HepG2 (cell line): ENCODE results near the gene LEAP2. TPM values are rescaled to one million over a fixed set of nuclear protein-coding genes. Genes with fewer than 3 reads are reported as not detected.

Experiments
- ATAC-seq: fragments of 200-7000 bp; cut with Tn5 transposase; 3 replicates; pipeline ENCODE4 v1.9.1; 2020; ENCODE audit warnings: mild to moderate bottlenecking, moderate library complexity
- BruUV-seq: library from RNA; stranded (reverse); fragments of 400-500 nt; replicated peaks from 2 replicates; lab custom pipeline; 2021; lab: Mats Ljungman, UMichigan
- CTCF ChIA-PET: fragments of 300-600 bp; formaldehyde crosslinking; extraction: SDS; loops from one replicate; lab custom pipeline; 2021; ENCODE audit warnings: low total read pairs, inconsistent platforms, low intra/inter-chr PET ratio; lab: Yijun Ruan, JAX
- POLR2A ChIA-PET: fragments of 350-600 bp; sonication (Branson Sonifier 250); formaldehyde crosslinking; loops from one replicate; lab custom pipeline; 2020; ENCODE audit warnings: antibody characterized with exemption, inconsistent platforms; lab: Yijun Ruan, JAX
- DNase-seq: peaks from one replicate; pipeline ENCODE4 v3.0.0-alpha.2; 2015; ENCODE audit warnings: low spot score
- FAIRE-seq: peaks from 3 replicates; lab custom pipeline; 2011; peaks lifted over from hg19 to GRCh38; lab: Jason Lieb, UNC
- H2AFZ ChIP-seq: one replicate; pipeline ENCODE4 v1.6.1; 2011; ENCODE audit warnings: low read length, inconsistent platforms
- H3K27ac ChIP-seq: fragments of 300-600 bp; 3 replicates; pipeline ENCODE4 v1.8.0; 2011; ENCODE audit warnings: mixed run types, mild to moderate bottlenecking, mixed read lengths, low read length, inconsistent platforms; ENCODE audit not compliant: insufficient read depth; ENCODE audit errors: extremely low read length
- H3K27me3 ChIP-seq, 2 experiments: fragments of 200-600 bp in 1 of 2; 2 replicates in 1 of 2; 3 replicates in 1 of 2; pipeline versions ENCODE4 v1.6.0 to v1.8.0; 2011; ENCODE audit warnings: low read length in 2 of 2, mild to moderate bottlenecking in 2 of 2, moderate library complexity in 2 of 2, inconsistent platforms in 1 of 2; ENCODE audit not compliant: insufficient read depth in 2 of 2, control insufficient read depth in 1 of 2
- H3K36me3 ChIP-seq, 2 experiments: fragments of 200-600 bp in 1 of 2; replicated peaks in 1 of 2; 2 replicates in 1 of 2; 3 replicates in 1 of 2; pipeline versions ENCODE4 v1.5.1 to v1.8.0; 2011; ENCODE audit warnings: low read length in 2 of 2, inconsistent platforms in 1 of 2; ENCODE audit not compliant: insufficient read depth in 2 of 2, control insufficient read depth in 1 of 2
- H3K4me1 ChIP-seq: 2 replicates; pipeline ENCODE4 v1.5.1; 2012; ENCODE audit warnings: low read length, inconsistent platforms; ENCODE audit not compliant: insufficient read depth
- H3K4me2 ChIP-seq: 2 replicates; pipeline ENCODE4 v1.6.0; 2011; ENCODE audit warnings: low read depth, low read length, inconsistent platforms
- H3K4me3 ChIP-seq, 3 experiments: fragments of 200-600 bp in 1 of 3; sonication (generic), shearing (Covaris generic) in 1 of 3; replicated peaks in 1 of 3; 2 replicates each; pipeline ENCODE4 v1.5.1; 2011 to 2016; ENCODE audit warnings: low read length in 3 of 3, inconsistent platforms in 2 of 3, low read depth in 2 of 3, mild to moderate bottlenecking in 2 of 3, control low read depth in 1 of 3, mixed read lengths in 1 of 3; ENCODE audit not compliant: insufficient read depth in 1 of 3
- H3K79me2 ChIP-seq: one replicate; pipeline ENCODE4 v1.6.1; 2011; ENCODE audit warnings: low read length, inconsistent platforms; ENCODE audit not compliant: insufficient read depth
- H3K9ac ChIP-seq: 2 replicates; pipeline ENCODE4 v1.6.0; 2011; ENCODE audit warnings: mild to moderate bottlenecking, low read depth, low read length, inconsistent platforms; ENCODE audit not compliant: insufficient read depth
- H3K9me3 ChIP-seq: 2 replicates; pipeline ENCODE4 v1.5.1; 2012; ENCODE audit warnings: mild to moderate bottlenecking, low read length
- H4K20me1 ChIP-seq: 2 replicates; pipeline ENCODE4 v1.6.0; 2011; ENCODE audit warnings: inconsistent platforms, mild to moderate bottlenecking, low read length, moderate library complexity; ENCODE audit not compliant: insufficient read depth
- BCL6 ChIP-seq: IDR thresholded peaks from 2 replicates; pipeline ENCODE4 v1.6.1; 2016; ENCODE audit warnings: missing genetic modification reagents, missing compliant biosample characterization
- ELF3 ChIP-seq: IDR thresholded peaks from 2 replicates; pipeline ENCODE4 v1.6.1; 2016; ENCODE audit warnings: missing genetic modification reagents, missing compliant biosample characterization
- KDM5A ChIP-seq: fragments of 200-600 bp; sonication (generic); IDR thresholded peaks from 2 replicates; pipeline ENCODE4 v1.7.0; 2018; ENCODE audit warnings: antibody characterized with exemption, mild to moderate bottlenecking, low read length, borderline replicate concordance
- MED1 ChIP-seq: sonication (generic); formaldehyde crosslinking; IDR thresholded peaks from 2 replicates; pipeline ENCODE4 v1.4.0; 2020; ENCODE audit warnings: missing genetic modification reagents
- SALL1 ChIP-seq: sonication (generic); formaldehyde crosslinking; IDR thresholded peaks from 2 replicates; pipeline ENCODE4 v1.8.0; 2022; ENCODE audit warnings: mild to moderate bottlenecking, missing genetic modification reagents
- ZNF570 ChIP-seq: sonication (generic); formaldehyde crosslinking; IDR thresholded peaks from 2 replicates; pipeline ENCODE4 v1.4.0; 2020; ENCODE audit warnings: mild to moderate bottlenecking, missing genetic modification reagents, borderline replicate concordance
- WGBS: methylation state at CpG from one replicate; pipeline ENCODE4 v1.1.6; 2017; ENCODE audit warnings: low lambda C conversion rate; 5-methylcytosine and 5-hydroxymethylcytosine counted together
- in situ Hi-C: cut with HindIII; loops from 2 replicates; pipeline ENCODE4 v1.10.0; 2017; ENCODE audit warnings: low pct_unique_long_range_greater_than_20kb; ENCODE audit not compliant: extremely low pct_ligation_motif_present
- intact Hi-C: fragments of 100-400 bp; cut with micrococcal nuclease; formaldehyde crosslinking; loops from one replicate; pipeline ENCODE4 v1.10.0; 2022; ENCODE audit not compliant: unreplicated experiment
- polyA plus RNA-seq, 8 experiments: library from polyadenylated mRNA; depleted of rRNA in 3 of 8; stranded (reverse) in 7 of 8; unstranded in 1 of 8; fragments of >200 nt; fragmentation: Illumina TruSeq in 4 of 8; extraction: Trizol in 4 of 8; gene quantifications; 2 replicates each; pipeline versions ENCODE4 v1.2.1 to v1.2.3, GENCODE V29; 2011 to 2016; ENCODE audit warnings: low read depth in 4 of 8, missing spikeins in 1 of 8, mixed read lengths in 1 of 8; ENCODE audit not compliant: insufficient read depth in 1 of 8
- total RNA-seq, 5 experiments: library from RNA; depleted of rRNA; stranded (reverse); fragments of >200 nt; fragmentation: Illumina TruSeq; extraction: Trizol; gene quantifications; 2 replicates each; pipeline ENCODE4 v1.2.3, GENCODE V29; 2016; ENCODE audit warnings: low read depth in 1 of 5
- TF ChIP-seq, protein P1 (sequence below): sonication (generic); formaldehyde crosslinking; IDR thresholded peaks from 2 replicates; pipeline ENCODE4 v1.8.0; 2022; ENCODE audit warnings: missing genetic modification reagents, low read depth, mild to moderate bottlenecking, borderline replicate concordance
- TF ChIP-seq, protein P2 (sequence below): sonication (generic); formaldehyde crosslinking; IDR thresholded peaks from 2 replicates; pipeline ENCODE4 v1.5.0; 2020; ENCODE audit warnings: mild to moderate bottlenecking, missing genetic modification reagents, moderate library complexity
- TF ChIP-seq, protein P3 (sequence below): IDR thresholded peaks from 2 replicates; pipeline ENCODE4 v1.6.1; 2016; ENCODE audit warnings: mild to moderate bottlenecking

The LEAP2 gene
- total and polyA plus RNA-seq, 2 of the 13 experiments (the other 11 are each of a cell fraction or from before 2014, with no cell fraction given) = 23.9 to 51.9 TPM

DNA sequence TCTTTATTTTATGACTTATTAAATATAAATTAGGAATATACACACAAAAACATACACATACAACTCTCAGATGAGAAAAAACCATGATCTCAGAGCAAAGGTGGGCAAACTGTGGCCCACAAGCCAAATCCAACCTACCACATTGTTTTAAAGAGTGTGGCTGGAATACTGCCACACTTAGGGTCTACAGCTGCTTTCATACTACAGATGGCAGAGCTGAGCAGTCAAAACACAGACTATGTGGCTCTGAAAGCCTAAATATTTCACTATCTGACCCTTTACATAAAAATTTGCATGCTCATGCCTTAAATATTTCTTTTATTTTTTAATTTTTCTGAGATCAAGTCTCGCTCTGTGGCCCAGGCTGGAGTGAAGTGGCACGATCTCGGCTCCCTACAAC, 28.3 kb downstream of the LEAP2 start:
- in situ Hi-C loops = no loop called here
- peaks cover 14% of the 10 kb centered on the region for H3K79me2 ChIP-seq
- H3K4me2 ChIP-seq = no peak overlapping the region
- TF ChIP-seq, protein P1, sequence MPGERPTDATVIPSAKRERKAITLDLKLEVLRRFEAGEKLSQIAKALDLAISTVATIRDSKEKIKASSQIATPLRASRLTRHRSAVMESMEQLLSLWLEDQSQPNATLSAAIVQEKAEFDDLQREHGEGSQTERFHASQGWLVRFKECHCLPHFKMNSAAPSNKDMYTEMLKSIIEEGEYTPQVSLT (CRISPR knock-in tag) = no peak
- TF ChIP-seq, protein P2, sequence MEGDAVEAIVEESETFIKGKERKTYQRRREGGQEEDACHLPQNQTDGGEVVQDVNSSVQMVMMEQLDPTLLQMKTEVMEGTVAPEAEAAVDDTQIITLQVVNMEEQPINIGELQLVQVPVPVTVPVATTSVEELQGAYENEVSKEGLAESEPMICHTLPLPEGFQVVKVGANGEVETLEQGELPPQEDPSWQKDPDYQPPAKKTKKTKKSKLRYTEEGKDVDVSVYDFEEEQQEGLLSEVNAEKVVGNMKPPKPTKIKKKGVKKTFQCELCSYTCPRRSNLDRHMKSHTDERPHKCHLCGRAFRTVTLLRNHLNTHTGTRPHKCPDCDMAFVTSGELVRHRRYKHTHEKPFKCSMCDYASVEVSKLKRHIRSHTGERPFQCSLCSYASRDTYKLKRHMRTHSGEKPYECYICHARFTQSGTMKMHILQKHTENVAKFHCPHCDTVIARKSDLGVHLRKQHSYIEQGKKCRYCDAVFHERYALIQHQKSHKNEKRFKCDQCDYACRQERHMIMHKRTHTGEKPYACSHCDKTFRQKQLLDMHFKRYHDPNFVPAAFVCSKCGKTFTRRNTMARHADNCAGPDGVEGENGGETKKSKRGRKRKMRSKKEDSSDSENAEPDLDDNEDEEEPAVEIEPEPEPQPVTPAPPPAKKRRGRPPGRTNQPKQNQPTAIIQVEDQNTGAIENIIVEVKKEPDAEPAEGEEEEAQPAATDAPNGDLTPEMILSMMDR (CRISPR knock-in tag) = 0 out of 2 replicates have a peak, but pooled peaks have one; percentile 6
- no peak overlapping the region for H3K4me3 ChIP-seq
- peaks cover 13 to 62% of the 10 kb centered on the region in 2 experiments for H3K36me3 ChIP-seq
- H2AFZ ChIP-seq = no peak overlapping the region
- H4K20me1 ChIP-seq = peaks cover 10% of the 10 kb centered on the region
- FAIRE-seq (no peak), DNase-seq (no peak), ATAC-seq (peak; percentile 48)
- no peak overlapping the region for H3K9ac ChIP-seq
- BruUV-seq = no TSS peak
- no peak overlapping the region for H3K27ac ChIP-seq
- WGBS = 94% methylated on average over 3 of the region's 3 CpGs
- ChIA-PET POLR2A (interaction anchor here (1.3 kb wide), 1 partner anchor 14 kb away, joined by 4 read pairs; no protein-coding TSS in a partner anchor), CTCF (interaction anchor here (0.6 kb wide), 1 partner anchor 211 kb away, joined by 3 read pairs; no protein-coding TSS in a partner anchor)
- intact Hi-C loops = no loop called here
- peaks cover 15% of the 10 kb centered on the region for H3K4me1 ChIP-seq
- no peaks in the 10 kb centered on the region for H3K9me3 ChIP-seq
- H3K27me3 ChIP-seq = no peaks in the 10 kb centered on the region

DNA sequence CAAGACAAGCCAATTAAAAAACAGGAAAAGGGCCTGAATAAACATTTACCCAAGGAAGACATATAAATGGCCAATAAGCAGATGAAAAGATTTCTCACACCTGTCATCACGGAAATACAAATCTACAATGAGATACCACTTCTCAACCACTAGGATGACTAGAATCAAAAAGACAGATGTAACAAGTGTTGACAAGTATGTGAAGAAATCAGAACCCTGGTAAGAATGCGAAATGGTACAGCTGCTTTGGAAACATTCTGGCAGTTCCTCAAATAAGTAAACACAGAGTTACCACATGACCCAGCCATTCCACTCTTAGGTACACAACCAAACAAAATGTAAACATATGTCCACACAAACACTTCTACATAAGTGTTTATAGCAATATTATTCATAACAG, 32.5 kb downstream of the LEAP2 start:
- Histone ChIP-seq H3K79me2 (peaks cover 24% of the 10 kb centered on the region), H2AFZ (no peak overlapping the region), H4K20me1 (peaks cover 10% of the 10 kb centered on the region), H3K27me3 (no peaks in the 10 kb centered on the region), H3K27ac (no peak overlapping the region), H3K36me3 (peaks cover 9 to 38% of the 10 kb centered on the region in 2 experiments), H3K4me1 (peaks cover 26% of the 10 kb centered on the region), H3K4me3 (no peak overlapping the region), H3K9ac (no peak overlapping the region), H3K4me2 (no peak overlapping the region), H3K9me3 (no peaks in the 10 kb centered on the region)
- intact Hi-C loops = no loop called here
- ATAC-seq = peak; percentile 81
- FAIRE-seq = no peak
- no TSS peak for BruUV-seq
- POLR2A ChIA-PET = interaction anchor here (0.6 to 1.5 kb wide), 3 partner anchors 23 to 146 kb away, joined by 3 to 5 read pairs (median 3); partner anchors contain the start of genes AFF4 and HSPA4
- 62% methylated on average over 2 of the region's 2 CpGs for WGBS
- peak; percentile 79 for DNase-seq
- in situ Hi-C loops = no loop called here
- CTCF ChIA-PET = no interaction called here
- TF ChIP-seq, protein P3, sequence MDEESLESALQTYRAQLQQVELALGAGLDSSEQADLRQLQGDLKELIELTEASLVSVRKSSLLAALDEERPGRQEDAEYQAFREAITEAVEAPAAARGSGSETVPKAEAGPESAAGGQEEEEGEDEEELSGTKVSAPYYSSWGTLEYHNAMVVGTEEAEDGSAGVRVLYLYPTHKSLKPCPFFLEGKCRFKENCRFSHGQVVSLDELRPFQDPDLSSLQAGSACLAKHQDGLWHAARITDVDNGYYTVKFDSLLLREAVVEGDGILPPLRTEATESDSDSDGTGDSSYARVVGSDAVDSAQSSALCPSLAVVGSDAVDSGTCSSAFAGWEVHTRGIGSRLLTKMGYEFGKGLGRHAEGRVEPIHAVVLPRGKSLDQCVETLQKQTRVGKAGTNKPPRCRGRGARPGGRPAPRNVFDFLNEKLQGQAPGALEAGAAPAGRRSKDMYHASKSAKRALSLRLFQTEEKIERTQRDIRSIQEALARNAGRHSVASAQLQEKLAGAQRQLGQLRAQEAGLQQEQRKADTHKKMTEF = peak; percentile 43; the same call in 1 of the 2 replicates
- peak; percentile 51 for TF ChIP-seq BCL6 (CRISPR knock-in tag)
- peak; percentile 57; the same call in 1 of the 2 replicates for TF ChIP-seq ELF3 (CRISPR knock-in tag)
- no peak for TF ChIP-seq ZNF570 (CRISPR knock-in tag)
- TF ChIP-seq SALL1 = peak; percentile 20; the same call in 1 of the 2 replicates
- TF ChIP-seq MED1 (CRISPR knock-in tag) = 0 out of 2 replicates have a peak, but pooled peaks have one; percentile 27
- no peak for TF ChIP-seq KDM5A
